Activated naive CD8-positive, alpha-beta T cell (primary cell): ENCODE data around the gene DMAP1.
"Not testable (repeated sequence)": the region's sequence is repeated elsewhere in the genome, so short reads cannot be mapped to it uniquely, and the experiment has no call there.

Source experiments
- H3K27ac Mint-ChIP-seq: one replicate; pipeline ENCODE4 v1.8.0; 2021; ENCODE audit warnings: mixed read lengths
- H3K27me3 Mint-ChIP-seq: one replicate; pipeline ENCODE4 v1.8.0; 2021; ENCODE audit warnings: mixed read lengths
- H3K36me3 Mint-ChIP-seq: one replicate; pipeline ENCODE4 v1.8.0; 2021; ENCODE audit warnings: mixed read lengths
- H3K4me1 Mint-ChIP-seq: one replicate; pipeline ENCODE4 v1.8.0; 2021; ENCODE audit warnings: low read depth, mixed read lengths
- H3K4me3 Mint-ChIP-seq: one replicate; pipeline ENCODE4 v1.8.0; 2021; ENCODE audit warnings: mild to moderate bottlenecking, mixed read lengths
- H3K9me3 Mint-ChIP-seq: one replicate; pipeline ENCODE4 v1.8.0; 2021; ENCODE audit warnings: low read depth, mixed read lengths

DMAP1 gene, protein sequence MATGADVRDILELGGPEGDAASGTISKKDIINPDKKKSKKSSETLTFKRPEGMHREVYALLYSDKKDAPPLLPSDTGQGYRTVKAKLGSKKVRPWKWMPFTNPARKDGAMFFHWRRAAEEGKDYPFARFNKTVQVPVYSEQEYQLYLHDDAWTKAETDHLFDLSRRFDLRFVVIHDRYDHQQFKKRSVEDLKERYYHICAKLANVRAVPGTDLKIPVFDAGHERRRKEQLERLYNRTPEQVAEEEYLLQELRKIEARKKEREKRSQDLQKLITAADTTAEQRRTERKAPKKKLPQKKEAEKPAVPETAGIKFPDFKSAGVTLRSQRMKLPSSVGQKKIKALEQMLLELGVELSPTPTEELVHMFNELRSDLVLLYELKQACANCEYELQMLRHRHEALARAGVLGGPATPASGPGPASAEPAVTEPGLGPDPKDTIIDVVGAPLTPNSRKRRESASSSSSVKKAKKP

GRCh38 chr1:44213222-44214112, at the start of gene DMAP1:
Gene DMAP1, plus strand, starts transcription at chr1:44213471. Its CDS starts 283 bp downstream, at chr1:44213754.
- H3K27me3 Mint-ChIP-seq = no peaks in the 10 kb centered on the region
- H3K36me3 Mint-ChIP-seq = no peaks in the 10 kb centered on the region
- peaks cover 38% of the 10 kb centered on the region for H3K4me1 Mint-ChIP-seq

DNA sequence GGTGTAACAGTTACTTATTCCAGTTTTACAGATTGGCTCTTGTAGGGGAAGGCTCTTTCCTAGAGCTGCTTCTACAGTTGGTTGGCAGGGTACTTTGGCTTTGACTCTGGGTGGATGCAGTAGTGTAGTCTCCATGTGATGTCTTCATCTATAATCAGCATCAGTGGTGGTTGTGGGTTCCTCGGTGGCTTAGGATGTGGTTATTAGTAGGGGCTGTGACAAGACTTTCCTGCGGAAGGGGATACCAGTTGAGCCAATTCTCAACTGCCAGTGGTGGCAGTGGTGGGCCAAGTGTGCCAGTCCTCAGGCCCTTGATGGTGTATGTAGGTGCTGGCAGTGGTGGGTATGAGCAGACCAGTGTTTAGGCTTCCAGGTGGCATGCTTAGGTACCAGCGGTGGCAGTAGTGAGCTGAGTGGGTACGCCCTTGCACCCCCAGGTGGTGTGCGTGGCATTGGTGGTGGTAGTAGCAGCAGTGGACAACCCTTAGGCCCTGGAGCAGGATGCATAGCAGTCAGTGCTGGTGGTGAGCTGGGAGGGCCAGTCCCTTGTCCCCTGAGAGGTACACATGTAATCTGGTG, 44.7 kb upstream of the DMAP1 start:
- H3K27ac Mint-ChIP-seq = no peak overlapping the region
- H3K4me3 Mint-ChIP-seq = no peak overlapping the region
- H3K9me3 Mint-ChIP-seq = peaks cover 14% of the 10 kb centered on the region
- peaks cover 9% of the 10 kb centered on the region for H3K27me3 Mint-ChIP-seq
- no peaks in the 10 kb centered on the region for H3K4me1 Mint-ChIP-seq
- H3K36me3 Mint-ChIP-seq = peaks cover 4% of the 10 kb centered on the region

More at GRCh38 chr1:44213222-44214112, at the start of gene DMAP1:
- Mint-ChIP-seq H3K27ac (peak within 1 kb of the TSS; percentile 93), H3K9me3 (no peaks in the 10 kb centered on the region), H3K4me3 (peak within 1 kb of the TSS; percentile 90)

DNA sequence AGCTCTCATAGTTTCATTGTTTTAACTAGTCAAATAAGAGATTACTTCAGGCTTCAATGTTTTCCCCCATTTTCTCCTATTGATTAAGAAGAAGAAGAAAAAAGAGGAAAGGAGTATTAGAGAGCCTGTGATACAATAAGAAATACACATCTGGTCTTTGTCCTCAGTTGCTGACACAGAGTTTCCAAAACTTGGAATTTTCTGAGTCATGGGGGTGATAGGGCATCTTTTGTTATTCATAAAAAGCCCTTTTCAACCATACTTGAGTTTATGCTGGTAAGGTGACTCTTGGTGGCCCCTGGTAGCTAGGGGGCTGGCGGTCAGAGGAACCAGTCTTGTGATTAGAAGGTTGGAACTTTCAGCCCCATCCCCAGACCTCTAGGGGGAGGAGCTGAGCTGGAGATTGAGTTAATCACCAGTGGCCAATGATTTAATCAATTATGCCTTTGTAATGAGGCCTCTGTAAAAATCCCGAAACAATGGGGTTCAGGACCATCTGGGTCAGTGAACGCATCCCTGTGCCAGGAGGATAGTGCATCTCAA, 42.9 kb upstream of the DMAP1 start:
- Mint-ChIP-seq H3K36me3 (peaks cover 4% of the 10 kb centered on the region), H3K9me3 (peaks cover 14% of the 10 kb centered on the region), H3K4me3 (no peak overlapping the region), H3K27me3 (peaks cover 9% of the 10 kb centered on the region), H3K4me1 (no peaks in the 10 kb centered on the region), H3K27ac (no peak overlapping the region)

GRCh38 chr1:44174630-44175029, 38.6 kb upstream of the DMAP1 start:
- no peaks in the 10 kb centered on the region for H3K36me3 Mint-ChIP-seq
- no peak overlapping the region for H3K4me3 Mint-ChIP-seq
- no peak overlapping the region for H3K27ac Mint-ChIP-seq
- H3K4me1 Mint-ChIP-seq = no peaks in the 10 kb centered on the region
- H3K9me3 Mint-ChIP-seq = peaks cover 4% of the 10 kb centered on the region
- H3K27me3 Mint-ChIP-seq = peaks cover 6% of the 10 kb centered on the region

DNA sequence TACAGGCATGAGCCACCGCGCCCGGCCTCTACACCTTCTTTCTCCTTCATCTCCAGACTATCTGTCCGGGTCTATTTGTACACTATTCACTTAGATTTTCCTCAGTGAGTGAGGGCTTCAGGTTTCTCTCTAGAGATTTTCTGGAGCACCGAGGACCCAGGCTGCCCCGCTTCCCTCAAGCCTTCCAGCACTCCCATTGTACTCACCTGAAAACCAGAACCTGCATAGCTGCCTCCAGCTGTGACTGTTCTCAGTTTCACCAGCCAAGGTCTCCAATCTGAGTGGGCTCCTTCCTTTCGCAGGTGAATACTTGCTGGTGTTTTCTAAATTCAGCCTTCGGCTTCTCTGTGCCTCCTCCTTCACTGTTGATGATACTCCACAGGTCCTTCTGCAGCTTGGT, 12.9 kb upstream of the DMAP1 start:
- Mint-ChIP-seq H3K4me1 (no peaks in the 10 kb centered on the region), H3K27me3 (no peaks in the 10 kb centered on the region), H3K4me3 (no peak overlapping the region), H3K27ac (no peak overlapping the region), H3K36me3 (no peaks in the 10 kb centered on the region), H3K9me3 (no peaks in the 10 kb centered on the region)

DNA sequence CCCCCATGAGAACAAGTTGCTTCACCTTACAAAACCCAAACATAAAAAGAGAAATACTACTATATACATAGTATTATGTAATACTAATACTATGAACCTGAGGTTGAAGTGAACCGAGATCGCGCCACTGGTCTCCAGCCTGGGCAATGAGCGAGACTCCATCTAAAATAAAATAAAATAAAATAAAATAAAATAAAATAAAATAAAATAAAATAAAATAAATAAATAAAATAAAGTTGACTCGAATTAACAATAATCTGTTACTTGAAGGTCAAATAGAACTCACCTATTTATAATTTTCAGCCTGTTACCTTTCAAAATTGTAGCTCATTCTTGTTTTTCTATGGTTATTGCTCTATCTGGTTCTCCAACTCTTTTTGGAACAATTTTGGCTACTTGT, 6.7 kb upstream of the DMAP1 start:
- not testable (repeated sequence) for H3K9me3 Mint-ChIP-seq, H3K36me3 Mint-ChIP-seq, H3K4me1 Mint-ChIP-seq, H3K27me3 Mint-ChIP-seq, H3K4me3 Mint-ChIP-seq, H3K27ac Mint-ChIP-seq

GRCh38 chr1:44208226-44208625, 5.0 kb upstream of the DMAP1 start:
- H3K27me3 Mint-ChIP-seq = no peaks in the 10 kb centered on the region

DNA sequence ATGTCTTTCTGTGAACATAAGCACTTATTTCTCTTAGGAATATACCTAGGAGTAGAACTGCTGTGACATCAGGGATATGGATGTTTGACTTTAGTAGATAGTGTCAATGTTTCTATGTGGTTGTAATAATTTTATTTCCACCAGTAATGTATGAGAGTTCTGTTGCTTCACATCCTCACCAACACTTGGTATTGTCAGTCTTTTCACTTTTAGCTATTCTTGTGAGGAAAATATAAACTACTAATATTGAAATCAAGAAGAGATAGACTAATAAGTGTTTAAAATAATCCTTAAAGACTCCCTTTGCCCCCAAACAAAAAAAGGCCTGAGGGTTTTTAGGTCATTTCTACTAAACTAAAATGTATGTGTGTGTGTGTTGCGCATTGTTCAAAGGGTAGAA, 2.7 kb upstream of the DMAP1 start:
- Mint-ChIP-seq H3K4me3 (no peak overlapping the region), H3K9me3 (no peaks in the 10 kb centered on the region), H3K27ac (no peak overlapping the region), H3K36me3 (no peaks in the 10 kb centered on the region), H3K27me3 (no peaks in the 10 kb centered on the region), H3K4me1 (peaks cover 33% of the 10 kb centered on the region)

More at GRCh38 chr1:44208226-44208625, 5.0 kb upstream of the DMAP1 start:
- H3K9me3 Mint-ChIP-seq = no peaks in the 10 kb centered on the region
- H3K36me3 Mint-ChIP-seq = no peaks in the 10 kb centered on the region
- no peak overlapping the region for H3K27ac Mint-ChIP-seq
- H3K4me3 Mint-ChIP-seq = no peak overlapping the region
- H3K4me1 Mint-ChIP-seq = peaks cover 15% of the 10 kb centered on the region

- H3K27me3 Mint-ChIP-seq = no peaks in the 10 kb centered on the region
- peaks cover 37% of the 10 kb centered on the region for H3K4me1 Mint-ChIP-seq
- peak overlapping the region; percentile 93 for H3K27ac Mint-ChIP-seq
- H3K36me3 Mint-ChIP-seq = no peaks in the 10 kb centered on the region
- peak overlapping the region; percentile 90 for H3K4me3 Mint-ChIP-seq
- H3K9me3 Mint-ChIP-seq = no peaks in the 10 kb centered on the region
Observed at GRCh38 chr1:44212355-44213221, 683 bp upstream of the DMAP1 start.

GRCh38 chr1:44217809-44218410, 4.6 kb downstream of the DMAP1 start:
- Mint-ChIP-seq H3K4me1 (peaks cover 30% of the 10 kb centered on the region), H3K27ac (peak overlapping the region; percentile 46), H3K4me3 (no peak overlapping the region), H3K27me3 (no peaks in the 10 kb centered on the region), H3K36me3 (no peaks in the 10 kb centered on the region), H3K9me3 (no peaks in the 10 kb centered on the region)

GRCh38 chr1:44218503-44219300, 5.4 kb downstream of the DMAP1 start:
- no peaks in the 10 kb centered on the region for H3K9me3 Mint-ChIP-seq
- H3K4me1 Mint-ChIP-seq = peaks cover 32% of the 10 kb centered on the region
- H3K27ac Mint-ChIP-seq = no peak overlapping the region
- no peaks in the 10 kb centered on the region for H3K36me3 Mint-ChIP-seq
- no peak overlapping the region for H3K4me3 Mint-ChIP-seq
- no peaks in the 10 kb centered on the region for H3K27me3 Mint-ChIP-seq

DNA sequence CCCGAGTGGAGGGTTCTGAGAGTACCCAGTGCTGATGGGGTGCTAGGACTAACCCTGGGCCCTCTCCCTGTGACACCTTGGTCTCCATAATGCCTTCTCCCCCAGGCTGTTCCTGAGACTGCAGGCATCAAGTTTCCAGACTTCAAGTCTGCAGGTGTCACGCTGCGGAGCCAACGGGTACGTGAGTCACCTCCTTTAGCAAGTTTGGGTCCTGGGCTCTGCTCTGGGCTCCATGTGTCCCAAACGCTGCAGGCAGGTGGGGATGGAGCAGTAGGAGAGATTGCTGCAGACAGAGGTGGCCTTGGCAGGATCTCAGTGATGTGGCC, 6.0 kb downstream of the DMAP1 start:
- no peaks in the 10 kb centered on the region for H3K9me3 Mint-ChIP-seq
- H3K4me3 Mint-ChIP-seq = no peak overlapping the region
- H3K36me3 Mint-ChIP-seq = no peaks in the 10 kb centered on the region
- H3K27me3 Mint-ChIP-seq = no peaks in the 10 kb centered on the region
- peaks cover 31% of the 10 kb centered on the region for H3K4me1 Mint-ChIP-seq
- no peak overlapping the region for H3K27ac Mint-ChIP-seq

DNA sequence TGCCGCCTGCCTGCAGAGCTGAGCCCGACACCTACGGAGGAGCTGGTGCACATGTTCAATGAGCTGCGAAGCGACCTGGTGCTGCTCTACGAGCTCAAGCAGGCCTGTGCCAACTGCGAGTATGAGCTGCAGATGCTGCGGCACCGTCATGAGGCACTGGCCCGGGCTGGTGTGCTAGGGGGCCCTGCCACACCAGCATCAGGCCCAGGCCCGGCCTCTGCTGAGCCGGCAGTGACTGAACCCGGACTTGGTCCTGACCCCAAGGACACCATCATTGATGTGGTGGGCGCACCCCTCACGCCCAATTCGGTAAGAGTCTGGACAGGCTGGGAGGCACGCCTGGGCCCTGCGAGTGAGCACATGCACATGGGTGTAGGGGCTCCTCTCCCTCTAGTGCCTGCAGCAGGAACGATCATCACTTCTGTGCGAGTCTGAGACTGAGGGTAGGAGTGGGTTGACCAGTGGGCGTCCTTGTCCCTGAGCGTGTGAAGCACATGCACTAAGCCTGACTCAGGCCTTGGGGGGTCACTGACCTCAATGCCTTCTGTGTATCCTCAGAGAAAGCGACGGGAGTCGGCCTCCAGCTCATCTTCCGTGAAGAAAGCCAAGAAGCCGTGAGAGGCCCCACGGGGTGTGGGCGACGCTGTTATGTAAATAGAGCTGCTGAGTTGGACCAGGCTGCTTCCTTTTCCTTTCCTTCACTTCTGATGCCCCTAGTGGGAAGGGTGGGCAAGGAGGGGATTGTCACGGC, 6.9 kb downstream of the DMAP1 start:
- H3K36me3 Mint-ChIP-seq = no peaks in the 10 kb centered on the region
- no peak overlapping the region for H3K27ac Mint-ChIP-seq
- H3K9me3 Mint-ChIP-seq = no peaks in the 10 kb centered on the region
- H3K27me3 Mint-ChIP-seq = no peaks in the 10 kb centered on the region
- H3K4me1 Mint-ChIP-seq = peaks cover 24% of the 10 kb centered on the region
- H3K4me3 Mint-ChIP-seq = no peak overlapping the region
